K562 (cell line): ENCODE results near the gene MTMR3.

ENCODE experiments used
- FOXM1 ChIP-seq, 2 experiments: fragments of 450-650 bp in 1 of 2; sonication (generic) in 1 of 2; formaldehyde crosslinking in 1 of 2; IDR thresholded peaks; 2 replicates each; pipeline versions ENCODE4 v1.6.1 to v1.9.0; 2017 to 2022; ENCODE audit warnings: low read depth in 2 of 2, mild to moderate bottlenecking in 2 of 2, missing genetic modification reagents in 1 of 2, moderate library complexity in 1 of 2
- POLR2A ChIP-seq: fragments of 450-650 bp; conservative IDR thresholded peaks from 2 replicates; pipeline ENCODE4 v1.6.1; 2016
- RB1 ChIP-seq: fragments of 450-650 bp; IDR thresholded peaks from 2 replicates; pipeline ENCODE4 v1.6.1; 2017; ENCODE audit warnings: low read depth, mild to moderate bottlenecking
- RCOR1 ChIP-seq, 2 experiments: IDR thresholded peaks; 2 replicates each; pipeline ENCODE4 v1.6.1; 2012; ENCODE audit warnings: low read depth in 2 of 2, low read length in 2 of 2, borderline replicate concordance in 1 of 2, improper control_type of control experiment in 1 of 2
- SMAD2 ChIP-seq: fragments of 150-350 bp; IDR thresholded peaks from 2 replicates; pipeline ENCODE4 v1.6.1; 2014; ENCODE audit warnings: low read depth, mild to moderate bottlenecking, low read length
- SP1 ChIP-seq: sonication (generic); formaldehyde crosslinking; IDR thresholded peaks from 2 replicates; pipeline ENCODE4 v1.8.1; 2022; ENCODE audit warnings: mild to moderate bottlenecking, missing genetic modification reagents
- TAF1 ChIP-seq: IDR thresholded peaks from 2 replicates; pipeline ENCODE4 v1.6.1; 2011; ENCODE audit warnings: mild to moderate bottlenecking, low read length, moderate library complexity; ENCODE audit not compliant: insufficient read depth, control insufficient read depth, severe bottlenecking; ENCODE audit errors: extremely low read depth
- TARDBP ChIP-seq: fragments of 450-650 bp; IDR thresholded peaks from 2 replicates; pipeline ENCODE4 v1.6.1; 2016
- ZNF232 ChIP-seq: sonication (generic); formaldehyde crosslinking; IDR thresholded peaks from 2 replicates; pipeline ENCODE4 v1.8.0; 2022; ENCODE audit warnings: mild to moderate bottlenecking, missing genetic modification reagents
- ZNF3 ChIP-seq: fragments of 250-450 bp; sonication (Bioruptor Pico); IDR thresholded peaks from 2 replicates; pipeline ENCODE4 v1.5.0; 2021; ENCODE audit warnings: mild to moderate bottlenecking, moderate library complexity
- TF ChIP-seq, protein P1 (sequence below), 3 experiments: IDR thresholded peaks in 2 of 3; conservative IDR thresholded peaks in 1 of 3; 2 replicates each; pipeline ENCODE4 v1.5.1; 2011 to 2012; ENCODE audit warnings: low read length in 3 of 3, mild to moderate bottlenecking in 3 of 3, control low read depth in 2 of 3, improper control_type of control experiment in 1 of 3, inconsistent platforms in 1 of 3, low read depth in 1 of 3, mixed read lengths in 1 of 3, moderate library complexity in 1 of 3; ENCODE audit not compliant: insufficient read depth in 2 of 3
- TF ChIP-seq, protein P2 (sequence below), 2 experiments: fragments of 450-650 bp; formaldehyde crosslinking in 1 of 2; IDR thresholded peaks; 2 replicates each; pipeline versions ENCODE4 v1.4.0 to v1.6.1; 2014 to 2020; ENCODE audit warnings: mild to moderate bottlenecking in 2 of 2, borderline replicate concordance in 1 of 2, low read depth in 1 of 2

DNA sequence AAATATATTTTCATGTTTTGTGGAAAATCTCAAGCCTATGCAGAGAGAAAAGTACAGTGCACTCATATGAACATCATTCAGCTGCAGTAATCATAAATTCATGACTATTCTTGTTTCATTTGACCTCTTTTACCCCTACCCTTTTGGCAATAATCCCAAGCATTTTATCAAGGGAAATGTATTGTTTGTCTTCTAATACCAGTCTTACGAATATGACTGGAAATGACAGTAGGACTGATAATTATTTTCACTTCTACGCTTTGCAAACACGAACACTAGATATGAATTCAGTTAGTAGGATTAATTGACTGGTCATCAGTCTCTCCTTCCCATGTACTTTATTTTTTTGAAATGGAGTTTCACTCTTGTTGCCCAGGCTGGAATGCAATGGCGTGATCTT is 90.3 kb downstream of the MTMR3 start:
- TF ChIP-seq TAF1 (no peak), ZNF232 (CRISPR knock-in tag) (no peak), FOXM1 (IDR thresholded peaks at IDR 0.05; ENCODE audit: low read depth) (no peak), FOXM1 (CRISPR knock-in tag; IDR thresholded peaks at IDR 0.05; ENCODE audit: low read depth) (no peak), SP1 (no peak), TARDBP (no peak), RCOR1 (IDR thresholded peaks at IDR 0.05; ENCODE audit: borderline replicate concordance in 1 of 2, low read depth in 2 of 2, low read length in 2 of 2) (no peak), SMAD2 (no peak), ZNF3 (no peak), POLR2A (no peak), RB1 (no peak)
- TF ChIP-seq, protein P1, sequence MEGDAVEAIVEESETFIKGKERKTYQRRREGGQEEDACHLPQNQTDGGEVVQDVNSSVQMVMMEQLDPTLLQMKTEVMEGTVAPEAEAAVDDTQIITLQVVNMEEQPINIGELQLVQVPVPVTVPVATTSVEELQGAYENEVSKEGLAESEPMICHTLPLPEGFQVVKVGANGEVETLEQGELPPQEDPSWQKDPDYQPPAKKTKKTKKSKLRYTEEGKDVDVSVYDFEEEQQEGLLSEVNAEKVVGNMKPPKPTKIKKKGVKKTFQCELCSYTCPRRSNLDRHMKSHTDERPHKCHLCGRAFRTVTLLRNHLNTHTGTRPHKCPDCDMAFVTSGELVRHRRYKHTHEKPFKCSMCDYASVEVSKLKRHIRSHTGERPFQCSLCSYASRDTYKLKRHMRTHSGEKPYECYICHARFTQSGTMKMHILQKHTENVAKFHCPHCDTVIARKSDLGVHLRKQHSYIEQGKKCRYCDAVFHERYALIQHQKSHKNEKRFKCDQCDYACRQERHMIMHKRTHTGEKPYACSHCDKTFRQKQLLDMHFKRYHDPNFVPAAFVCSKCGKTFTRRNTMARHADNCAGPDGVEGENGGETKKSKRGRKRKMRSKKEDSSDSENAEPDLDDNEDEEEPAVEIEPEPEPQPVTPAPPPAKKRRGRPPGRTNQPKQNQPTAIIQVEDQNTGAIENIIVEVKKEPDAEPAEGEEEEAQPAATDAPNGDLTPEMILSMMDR (IDR thresholded peaks at IDR 0.05 in 2 of 3, conservative IDR thresholded peaks at IDR 0.05 in 1 of 3; ENCODE audit: insufficient read depth in 2 of 3, low read depth in 1 of 3, low read length in 3 of 3), result no peak
- TF ChIP-seq, protein P2, sequence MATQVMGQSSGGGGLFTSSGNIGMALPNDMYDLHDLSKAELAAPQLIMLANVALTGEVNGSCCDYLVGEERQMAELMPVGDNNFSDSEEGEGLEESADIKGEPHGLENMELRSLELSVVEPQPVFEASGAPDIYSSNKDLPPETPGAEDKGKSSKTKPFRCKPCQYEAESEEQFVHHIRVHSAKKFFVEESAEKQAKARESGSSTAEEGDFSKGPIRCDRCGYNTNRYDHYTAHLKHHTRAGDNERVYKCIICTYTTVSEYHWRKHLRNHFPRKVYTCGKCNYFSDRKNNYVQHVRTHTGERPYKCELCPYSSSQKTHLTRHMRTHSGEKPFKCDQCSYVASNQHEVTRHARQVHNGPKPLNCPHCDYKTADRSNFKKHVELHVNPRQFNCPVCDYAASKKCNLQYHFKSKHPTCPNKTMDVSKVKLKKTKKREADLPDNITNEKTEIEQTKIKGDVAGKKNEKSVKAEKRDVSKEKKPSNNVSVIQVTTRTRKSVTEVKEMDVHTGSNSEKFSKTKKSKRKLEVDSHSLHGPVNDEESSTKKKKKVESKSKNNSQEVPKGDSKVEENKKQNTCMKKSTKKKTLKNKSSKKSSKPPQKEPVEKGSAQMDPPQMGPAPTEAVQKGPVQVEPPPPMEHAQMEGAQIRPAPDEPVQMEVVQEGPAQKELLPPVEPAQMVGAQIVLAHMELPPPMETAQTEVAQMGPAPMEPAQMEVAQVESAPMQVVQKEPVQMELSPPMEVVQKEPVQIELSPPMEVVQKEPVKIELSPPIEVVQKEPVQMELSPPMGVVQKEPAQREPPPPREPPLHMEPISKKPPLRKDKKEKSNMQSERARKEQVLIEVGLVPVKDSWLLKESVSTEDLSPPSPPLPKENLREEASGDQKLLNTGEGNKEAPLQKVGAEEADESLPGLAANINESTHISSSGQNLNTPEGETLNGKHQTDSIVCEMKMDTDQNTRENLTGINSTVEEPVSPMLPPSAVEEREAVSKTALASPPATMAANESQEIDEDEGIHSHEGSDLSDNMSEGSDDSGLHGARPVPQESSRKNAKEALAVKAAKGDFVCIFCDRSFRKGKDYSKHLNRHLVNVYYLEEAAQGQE (IDR thresholded peaks at IDR 0.05; ENCODE audit: borderline replicate concordance), result no peak
- TF ChIP-seq, protein P2 (CRISPR knock-in tag; IDR thresholded peaks at IDR 0.05; ENCODE audit: low read depth), result no peak
